GM20431 (cell line): Measurements from ENCODE around the gene SORL1.
"Not testable (repeated sequence)": the region's sequence is repeated elsewhere in the genome, so short reads cannot be mapped to it uniquely, and the experiment has no call there.

Source experiments
- in situ Hi-C: fragments of 300-500 bp; cut with MseI, MboI; formaldehyde crosslinking; loops from one replicate; pipeline ENCODE4 v1.15.0; 2020; ENCODE audit warnings: low sequenced_read_pairs; ENCODE audit not compliant: unreplicated experiment

The SORL1 gene, protein sequence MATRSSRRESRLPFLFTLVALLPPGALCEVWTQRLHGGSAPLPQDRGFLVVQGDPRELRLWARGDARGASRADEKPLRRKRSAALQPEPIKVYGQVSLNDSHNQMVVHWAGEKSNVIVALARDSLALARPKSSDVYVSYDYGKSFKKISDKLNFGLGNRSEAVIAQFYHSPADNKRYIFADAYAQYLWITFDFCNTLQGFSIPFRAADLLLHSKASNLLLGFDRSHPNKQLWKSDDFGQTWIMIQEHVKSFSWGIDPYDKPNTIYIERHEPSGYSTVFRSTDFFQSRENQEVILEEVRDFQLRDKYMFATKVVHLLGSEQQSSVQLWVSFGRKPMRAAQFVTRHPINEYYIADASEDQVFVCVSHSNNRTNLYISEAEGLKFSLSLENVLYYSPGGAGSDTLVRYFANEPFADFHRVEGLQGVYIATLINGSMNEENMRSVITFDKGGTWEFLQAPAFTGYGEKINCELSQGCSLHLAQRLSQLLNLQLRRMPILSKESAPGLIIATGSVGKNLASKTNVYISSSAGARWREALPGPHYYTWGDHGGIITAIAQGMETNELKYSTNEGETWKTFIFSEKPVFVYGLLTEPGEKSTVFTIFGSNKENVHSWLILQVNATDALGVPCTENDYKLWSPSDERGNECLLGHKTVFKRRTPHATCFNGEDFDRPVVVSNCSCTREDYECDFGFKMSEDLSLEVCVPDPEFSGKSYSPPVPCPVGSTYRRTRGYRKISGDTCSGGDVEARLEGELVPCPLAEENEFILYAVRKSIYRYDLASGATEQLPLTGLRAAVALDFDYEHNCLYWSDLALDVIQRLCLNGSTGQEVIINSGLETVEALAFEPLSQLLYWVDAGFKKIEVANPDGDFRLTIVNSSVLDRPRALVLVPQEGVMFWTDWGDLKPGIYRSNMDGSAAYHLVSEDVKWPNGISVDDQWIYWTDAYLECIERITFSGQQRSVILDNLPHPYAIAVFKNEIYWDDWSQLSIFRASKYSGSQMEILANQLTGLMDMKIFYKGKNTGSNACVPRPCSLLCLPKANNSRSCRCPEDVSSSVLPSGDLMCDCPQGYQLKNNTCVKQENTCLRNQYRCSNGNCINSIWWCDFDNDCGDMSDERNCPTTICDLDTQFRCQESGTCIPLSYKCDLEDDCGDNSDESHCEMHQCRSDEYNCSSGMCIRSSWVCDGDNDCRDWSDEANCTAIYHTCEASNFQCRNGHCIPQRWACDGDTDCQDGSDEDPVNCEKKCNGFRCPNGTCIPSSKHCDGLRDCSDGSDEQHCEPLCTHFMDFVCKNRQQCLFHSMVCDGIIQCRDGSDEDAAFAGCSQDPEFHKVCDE (N-terminal part only)

DNA sequence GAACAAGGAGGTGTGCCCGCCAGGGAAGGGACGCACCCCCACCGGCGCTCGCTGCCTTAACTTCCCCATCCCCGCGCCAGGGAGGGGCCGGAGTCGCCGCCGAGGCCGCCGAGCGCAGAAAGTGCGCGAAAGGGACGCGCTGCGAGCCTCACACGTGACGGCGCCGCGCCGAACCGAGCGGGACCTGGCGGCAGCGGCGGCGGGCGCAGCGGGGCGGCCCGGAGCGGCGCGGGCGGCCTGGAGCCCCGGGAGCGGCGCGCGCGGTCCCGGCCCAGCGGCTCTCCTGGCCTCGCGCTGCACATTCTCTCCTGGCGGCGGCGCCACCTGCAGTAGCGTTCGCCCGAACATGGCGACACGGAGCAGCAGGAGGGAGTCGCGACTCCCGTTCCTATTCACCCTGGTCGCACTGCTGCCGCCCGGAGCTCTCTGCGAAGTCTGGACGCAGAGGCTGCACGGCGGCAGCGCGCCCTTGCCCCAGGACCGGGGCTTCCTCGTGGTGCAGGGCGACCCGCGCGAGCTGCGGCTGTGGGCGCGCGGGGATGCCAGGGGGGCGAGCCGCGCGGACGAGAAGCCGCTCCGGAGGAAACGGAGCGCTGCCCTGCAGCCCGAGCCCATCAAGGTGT, at the start of gene SORL1:
SORL1 (plus strand) TSS at position 329 of the 623 bp plus-strand sequence; CDS start at position 347, 18 bp downstream.
- in situ Hi-C loops = no loop called here

DNA sequence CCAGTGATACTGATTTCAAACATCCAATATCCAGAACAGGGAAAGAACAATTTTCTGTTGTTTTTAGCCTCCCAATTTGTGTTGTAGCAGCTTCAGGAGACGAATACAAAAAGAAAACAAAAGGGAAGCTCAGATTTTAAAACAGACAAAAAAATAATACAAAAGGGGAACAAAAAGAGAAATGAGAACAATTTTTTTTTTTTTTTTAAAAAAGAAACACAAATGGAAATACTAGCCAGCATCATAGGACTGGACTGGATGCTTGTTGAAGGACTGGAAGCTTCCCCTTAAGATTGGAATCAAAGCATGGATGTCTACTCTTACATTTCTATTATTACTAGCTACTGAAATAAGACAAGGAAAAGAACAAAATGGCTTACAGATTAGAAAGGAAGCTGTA, 46.5 kb upstream of the SORL1 start:
- in situ Hi-C loops = no loop called here

DNA sequence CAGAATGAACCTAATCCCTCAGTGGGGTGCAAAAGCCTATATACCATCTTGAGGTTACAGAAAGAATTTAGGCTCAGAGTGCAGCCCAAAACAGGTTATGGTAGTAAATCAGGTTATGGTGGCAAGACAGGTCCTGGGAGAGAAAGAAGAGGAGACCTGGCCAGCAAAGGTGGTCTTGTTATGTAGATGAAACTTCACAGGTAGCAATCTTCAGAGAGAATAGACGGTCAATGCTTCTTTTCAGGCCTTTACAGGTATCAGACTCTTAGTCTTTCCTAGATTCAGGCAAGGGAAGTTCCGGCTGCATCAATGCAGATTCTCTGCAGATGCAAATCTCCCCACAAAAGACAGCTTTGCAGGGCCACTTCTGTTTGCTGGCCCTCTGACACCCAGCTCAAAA, 45.8 kb upstream of the SORL1 start:
- in situ Hi-C loops = no loop called here

DNA sequence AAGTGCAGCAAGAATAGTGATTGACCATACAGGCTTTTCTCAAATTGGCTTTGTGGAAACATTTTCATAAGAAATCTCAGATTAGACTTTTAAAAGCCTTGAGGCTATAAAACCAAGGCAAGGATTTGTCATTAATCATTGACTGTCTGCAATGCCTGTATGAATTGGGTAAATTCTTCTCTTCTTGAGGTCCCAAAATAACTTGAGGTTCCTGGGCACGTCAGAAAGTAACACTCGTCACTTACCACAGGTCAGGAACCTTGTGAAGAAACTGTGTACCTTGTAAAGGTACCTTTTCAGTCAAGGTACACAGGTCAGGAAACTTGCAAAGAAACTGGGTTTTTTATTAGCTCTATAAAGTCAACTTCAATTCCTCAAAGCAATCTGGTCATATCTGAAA, 43.3 kb upstream of the SORL1 start:
- in situ Hi-C loops = no loop called here

DNA sequence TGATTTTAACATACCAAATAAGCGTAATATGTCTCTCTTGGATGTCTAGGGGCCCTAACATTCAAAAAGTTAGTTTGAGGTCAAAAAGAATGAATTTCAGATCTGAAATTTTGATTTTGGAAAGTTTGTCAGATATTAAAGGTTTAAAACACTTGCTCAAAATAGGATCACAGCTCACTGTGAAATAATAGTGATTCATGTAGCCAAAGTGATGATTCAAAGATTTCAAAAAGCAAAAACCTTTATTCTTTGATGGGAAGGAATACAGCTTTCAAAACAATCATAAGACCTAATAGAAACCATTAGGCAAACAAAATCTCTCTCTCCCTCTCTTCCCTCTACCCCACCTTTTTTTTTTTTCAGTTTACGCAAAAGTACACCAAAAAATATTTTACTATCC, 42.1 kb upstream of the SORL1 start:
- in situ Hi-C loops = not testable (repeated sequence)

DNA sequence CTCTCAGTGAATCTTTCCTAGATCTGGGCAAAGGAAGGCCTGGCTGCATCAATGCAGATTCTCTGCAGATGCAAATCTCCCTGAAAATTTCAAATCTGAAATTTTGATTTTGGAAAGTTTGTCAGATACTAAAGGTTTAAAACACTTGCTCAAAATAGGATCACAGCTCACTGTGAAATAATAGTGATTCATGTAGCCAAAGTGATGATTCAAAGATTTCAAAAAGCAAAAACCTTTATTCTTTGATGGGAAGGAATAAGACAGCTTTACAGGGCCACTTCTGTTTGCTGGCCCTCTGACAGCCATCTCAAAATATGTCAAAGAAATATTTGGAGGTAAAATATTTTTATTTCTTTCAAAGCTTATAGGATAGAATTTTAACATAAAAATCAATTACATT, 40.8 kb upstream of the SORL1 start:
- in situ Hi-C loops = not testable (repeated sequence)

DNA sequence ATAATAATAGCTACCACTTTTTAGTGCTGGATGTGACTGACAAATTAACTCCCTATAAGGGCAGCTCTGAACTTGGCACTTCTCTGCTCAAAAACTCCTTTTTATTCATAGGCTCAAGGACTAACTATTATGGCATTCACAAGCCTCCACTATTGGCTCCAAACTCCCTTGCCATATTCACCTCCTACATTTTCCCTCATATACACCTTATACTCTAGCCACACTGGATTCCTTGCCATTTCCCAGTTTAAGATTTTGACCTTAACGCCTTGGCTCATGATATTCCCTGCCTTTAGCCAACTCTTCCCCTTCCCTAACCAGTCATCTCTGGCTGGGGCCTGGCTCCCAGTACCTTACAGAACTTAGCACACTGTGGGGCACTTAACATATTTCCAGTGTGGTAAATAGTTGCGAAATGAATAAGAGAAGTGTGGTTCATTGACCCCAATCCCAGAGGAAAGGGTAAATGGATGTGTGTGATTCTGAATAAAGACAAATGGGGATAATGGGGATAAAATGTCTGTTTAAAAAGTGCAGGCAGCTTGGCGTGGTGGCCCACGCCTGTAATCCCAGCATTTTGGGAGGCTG, 40.0 kb upstream of the SORL1 start:
- in situ Hi-C loops = no loop called here

DNA sequence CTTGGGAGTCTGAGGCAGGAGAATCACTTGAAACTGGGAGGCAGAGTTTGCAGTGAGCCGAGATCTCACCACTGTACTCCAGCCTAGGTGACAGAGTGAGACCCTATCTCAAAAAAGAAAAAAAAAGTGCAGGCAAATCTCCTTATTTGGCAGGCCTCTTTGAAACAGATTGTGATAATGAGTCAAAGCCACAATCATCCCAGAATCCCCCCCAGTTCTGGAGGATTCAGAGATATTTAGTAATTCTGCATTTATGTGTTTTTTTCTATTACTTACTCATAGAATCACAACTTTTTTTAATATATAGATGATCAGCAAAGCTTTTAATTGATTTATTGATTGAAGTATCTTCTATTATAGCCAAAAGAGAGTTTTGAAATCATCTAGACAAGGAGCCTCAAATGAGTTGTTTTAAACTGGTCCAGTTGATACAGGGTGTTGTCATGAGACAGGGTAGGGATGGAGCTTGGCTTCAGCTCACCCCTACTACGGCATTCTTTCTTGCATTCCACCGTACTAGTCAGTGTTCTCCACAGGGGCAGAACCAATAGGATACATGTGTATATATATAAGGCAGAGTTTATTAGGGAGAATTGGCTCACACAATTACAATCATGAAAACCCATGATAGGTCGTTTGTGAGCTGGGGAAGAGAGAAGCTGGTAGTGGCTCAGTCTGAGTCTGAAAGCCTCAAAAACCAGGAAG, 39.3 kb upstream of the SORL1 start:
- in situ Hi-C loops = no loop called here

DNA sequence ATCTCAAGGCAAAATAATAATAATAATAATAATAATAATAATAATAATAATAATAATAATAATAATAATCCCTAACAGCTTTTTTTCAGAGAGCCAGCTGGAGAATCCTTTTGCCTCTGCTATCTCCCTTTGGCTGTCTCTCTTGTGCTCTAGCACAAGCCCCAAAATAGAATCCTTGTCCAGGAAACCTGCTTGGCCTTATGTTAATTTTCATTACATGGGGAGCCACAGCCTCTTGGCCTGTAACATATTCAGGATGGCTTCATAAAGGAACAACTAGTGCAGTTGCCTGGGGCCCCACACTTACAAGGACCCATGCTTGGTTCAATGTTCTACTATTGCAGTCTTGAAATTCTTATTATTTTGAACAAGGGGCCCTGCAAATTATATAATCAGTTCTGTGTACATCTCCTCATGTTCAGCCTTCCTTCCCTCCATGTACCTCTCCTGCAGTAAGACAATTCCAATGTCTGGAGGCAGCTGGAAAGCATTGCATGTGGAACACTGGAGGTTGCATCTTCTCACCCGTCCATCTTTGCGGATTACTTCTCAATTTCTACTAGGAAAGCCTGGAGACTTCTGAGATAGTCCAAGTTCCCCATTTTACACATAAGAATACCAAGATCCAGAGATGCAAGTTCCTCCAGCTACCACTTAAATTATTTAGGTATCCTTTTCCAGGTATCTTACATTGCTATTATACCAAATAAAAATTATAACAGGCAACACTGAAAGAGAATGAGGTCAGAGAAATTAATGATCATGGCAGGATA, 37.8 kb upstream of the SORL1 start:
- in situ Hi-C loops = no loop called here

DNA sequence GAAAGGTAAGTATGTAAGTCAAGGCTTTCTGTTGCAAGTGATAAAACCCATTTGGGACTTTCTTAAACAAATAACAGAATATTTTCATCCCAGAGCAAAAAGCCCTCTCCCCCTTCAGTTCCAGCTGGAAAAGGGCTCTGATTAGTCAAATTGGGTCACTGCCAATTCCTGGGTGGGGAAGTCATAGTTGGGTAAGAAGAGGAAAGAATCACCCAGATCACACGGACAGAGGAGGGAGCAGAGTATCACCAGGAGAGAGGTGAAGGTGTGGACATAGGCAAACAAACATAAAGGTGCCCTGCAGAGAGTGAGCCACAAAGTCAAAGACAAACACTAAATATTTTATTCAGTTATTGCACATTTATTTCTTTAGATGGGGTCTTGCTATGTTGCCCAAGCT, 36.3 kb upstream of the SORL1 start:
- in situ Hi-C loops = no loop called here

DNA sequence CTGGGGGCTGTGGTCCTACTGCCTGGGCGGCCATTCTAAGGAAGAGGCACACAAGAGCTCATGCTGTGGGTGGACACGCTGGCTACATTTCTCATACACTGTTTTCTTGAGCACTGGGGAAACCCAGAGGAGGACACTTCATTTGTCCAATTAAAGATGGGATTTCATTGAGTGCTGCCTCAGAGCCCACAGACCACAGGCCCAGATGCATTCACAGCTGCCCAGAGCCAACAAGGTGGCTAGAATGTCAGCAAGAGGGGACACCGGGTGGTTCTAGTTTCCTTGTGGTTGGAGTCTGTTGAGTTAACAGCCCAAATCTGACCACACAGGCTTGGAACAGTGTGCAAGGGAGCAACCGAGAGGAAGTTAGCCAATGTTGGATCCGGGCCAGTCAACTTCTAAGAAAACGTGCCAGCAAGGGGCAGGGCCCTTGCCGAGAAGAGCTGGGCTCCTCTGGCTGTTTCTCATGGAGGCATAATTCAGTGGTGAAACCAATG, 35.0 kb upstream of the SORL1 start:
- in situ Hi-C loops = no loop called here

DNA sequence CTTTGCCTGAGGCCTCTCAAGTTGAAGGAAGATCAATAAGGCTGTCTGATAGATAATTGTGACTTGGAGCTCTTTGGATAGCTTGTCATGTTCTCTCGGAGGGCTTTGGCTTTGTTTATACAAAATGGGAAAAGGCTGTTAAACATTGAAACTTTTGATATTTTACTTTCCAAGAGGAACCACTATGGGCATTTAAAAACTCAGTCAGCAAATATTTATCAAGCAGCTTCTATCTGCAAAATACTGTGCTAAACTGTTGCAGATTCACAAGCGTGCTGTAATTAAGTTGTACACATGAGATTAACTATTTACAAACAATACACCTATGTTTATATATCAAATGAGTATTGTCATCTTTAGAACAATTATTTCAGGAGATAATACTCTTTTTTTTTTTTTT, 34.5 kb upstream of the SORL1 start:
- in situ Hi-C loops = no loop called here

DNA sequence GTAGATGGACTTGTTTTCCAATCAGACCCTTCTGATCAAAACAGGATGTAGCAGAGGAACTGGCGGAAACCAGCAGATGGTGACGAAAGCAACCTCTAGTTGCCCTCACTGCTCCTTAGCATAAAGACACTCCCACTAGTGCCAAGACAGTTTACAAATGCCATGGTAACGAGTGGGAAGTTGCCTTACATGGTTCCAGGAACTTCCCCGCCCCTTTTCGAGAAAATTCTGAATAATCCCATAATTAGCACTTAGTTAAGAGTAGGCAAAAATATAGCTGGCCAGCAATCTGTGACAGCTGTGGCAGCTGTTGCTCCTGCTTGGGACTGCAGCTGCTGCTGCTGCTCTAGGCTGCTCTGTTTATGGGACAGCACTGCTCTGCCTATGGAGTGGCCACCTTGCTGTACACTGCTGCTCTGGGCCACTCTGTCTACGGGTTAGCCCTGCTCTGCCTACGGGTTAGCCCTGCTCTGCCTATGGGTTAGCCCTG, 33.4 kb upstream of the SORL1 start:
- in situ Hi-C loops = no loop called here

DNA sequence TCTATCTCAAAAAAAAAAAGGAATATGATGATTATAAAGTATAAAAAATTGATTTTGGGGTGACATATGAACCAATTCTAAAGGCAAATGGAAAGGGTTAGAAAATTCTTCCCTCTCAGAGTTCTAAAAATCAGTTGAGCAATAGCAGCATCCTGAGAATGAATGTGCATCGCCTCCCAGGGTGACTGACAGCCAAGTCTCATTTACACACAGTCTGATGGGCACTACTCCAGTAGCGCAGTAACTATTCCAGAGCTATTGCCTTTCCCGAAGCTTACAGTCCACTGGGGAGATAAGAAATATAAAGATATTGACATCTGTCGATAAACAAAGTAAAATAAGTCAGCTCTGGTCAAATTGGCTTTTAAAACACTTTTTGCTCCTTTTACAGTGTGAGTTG, 32.3 kb upstream of the SORL1 start:
- in situ Hi-C loops = no loop called here

DNA sequence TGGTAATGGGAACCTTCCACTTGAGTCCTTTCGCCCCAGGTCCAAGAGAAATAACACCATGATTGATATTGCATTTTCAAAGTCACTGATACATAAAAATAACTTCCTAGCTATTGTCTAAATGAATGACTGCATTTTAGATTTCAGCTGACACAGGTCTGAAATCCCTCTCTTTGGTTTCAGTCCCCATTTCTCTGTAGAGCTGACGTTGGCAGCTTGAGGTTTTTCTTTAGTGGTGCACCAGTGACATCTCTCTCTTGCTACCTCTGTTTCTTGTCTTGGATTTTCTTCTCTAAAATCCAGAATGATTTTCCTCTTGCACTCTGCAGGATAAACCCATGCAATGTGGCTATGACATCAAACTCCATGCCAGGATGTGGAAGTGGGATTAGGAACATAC, 31.7 kb upstream of the SORL1 start:
- in situ Hi-C loops = no loop called here

DNA sequence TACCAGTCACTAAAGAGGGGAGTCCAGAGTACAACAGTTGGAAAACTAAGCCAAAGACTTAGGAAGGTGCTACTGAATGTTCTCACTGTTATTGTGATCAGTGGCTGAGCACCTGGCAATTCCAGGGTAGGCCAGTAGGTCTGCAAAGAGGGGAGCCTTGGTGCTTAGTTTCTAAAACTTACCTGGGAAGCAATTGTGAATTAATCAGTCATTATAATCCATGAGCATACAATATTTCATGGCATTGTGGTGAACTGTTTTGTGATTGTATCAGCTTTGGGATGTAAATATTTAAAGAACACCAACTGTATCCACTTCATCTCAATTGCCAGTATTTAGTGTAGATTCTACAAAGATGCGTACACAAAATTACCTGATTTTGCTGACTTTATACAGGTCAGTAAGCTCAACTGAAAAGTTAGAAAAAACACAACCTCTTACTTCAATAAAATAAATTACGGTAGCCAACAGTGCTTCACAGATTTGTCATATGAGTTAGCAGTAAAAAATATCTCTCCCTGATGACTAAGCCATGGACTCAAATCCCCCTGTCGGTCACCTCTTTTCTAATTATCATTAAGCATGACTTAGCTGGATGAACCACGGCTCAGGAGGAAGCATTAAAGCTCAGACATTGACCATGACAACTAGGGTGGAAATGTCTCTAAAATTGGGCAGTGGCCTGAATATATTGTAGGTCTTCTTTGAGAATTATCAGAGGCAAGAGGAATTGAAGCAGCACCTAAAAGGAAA, 30.8 kb upstream of the SORL1 start:
- in situ Hi-C loops = no loop called here

DNA sequence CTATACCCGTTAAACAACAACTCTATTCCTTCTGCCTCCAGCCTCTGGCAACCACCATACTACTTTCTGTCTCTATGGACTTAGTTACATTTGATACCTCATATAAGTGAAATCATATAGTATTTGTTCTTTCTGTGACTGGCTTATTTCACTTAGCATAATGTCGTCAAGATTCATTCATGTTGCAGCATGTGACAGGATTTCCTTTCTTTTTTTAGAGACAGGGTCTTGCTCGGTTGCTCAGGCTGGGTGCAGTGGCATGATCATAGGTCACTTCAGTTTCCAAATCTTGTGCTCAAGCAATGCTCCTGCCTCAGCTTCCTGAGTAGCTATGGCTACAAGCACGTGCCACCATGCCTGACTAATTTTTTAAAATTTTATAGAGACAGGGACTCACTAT, 29.4 kb upstream of the SORL1 start:
- in situ Hi-C loops = no loop called here
